Pons (tissue), 1 donor: ENCODE data around the gene TNFRSF14.
"Not testable (repeated sequence)": the region's sequence is repeated elsewhere in the genome, so short reads cannot be mapped to it uniquely, and the experiment has no call there.

ENCODE experiments used
- DNase-seq: peaks from one replicate; pipeline ENCODE4 v3.0.0-alpha.2; 2016; ENCODE audit warnings: low spot score

TNFRSF14 gene

GRCh38 chr1:2567083-2567679, 11.0 kb downstream of the TNFRSF14 start:
- no peak for DNase-seq

DNA sequence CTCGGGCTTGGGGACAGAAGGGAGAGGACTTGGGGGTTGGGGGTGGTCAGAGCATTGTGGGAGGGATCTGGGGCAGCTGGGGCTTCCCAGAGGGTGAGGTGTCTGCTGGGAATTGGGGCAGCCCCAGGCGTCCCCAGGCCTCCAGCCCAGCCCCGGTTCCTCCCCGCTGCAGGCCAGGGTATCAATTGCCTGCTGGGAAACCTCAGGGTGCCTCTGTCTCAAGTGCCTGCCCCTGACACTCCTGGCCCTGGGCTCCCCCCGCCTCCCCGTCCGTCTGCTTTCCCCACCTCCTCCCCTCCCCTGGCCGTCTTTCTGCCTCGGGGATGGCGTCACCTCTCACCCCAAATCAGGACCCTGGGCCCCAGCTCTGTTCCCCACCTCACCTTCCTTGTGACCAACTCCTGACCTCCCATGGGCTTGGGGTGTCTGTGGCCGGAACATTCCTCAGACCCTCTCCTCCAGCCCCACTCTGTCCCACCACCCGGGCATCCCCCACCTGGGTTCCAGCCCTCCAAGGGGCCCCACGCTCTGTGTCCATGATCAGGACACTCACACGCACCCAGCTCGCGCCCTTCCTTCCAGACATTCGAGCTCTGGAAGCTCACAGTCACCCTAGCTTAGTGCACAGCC, 12.1 kb downstream of the TNFRSF14 start:
- not testable (repeated sequence) for DNase-seq

DNA sequence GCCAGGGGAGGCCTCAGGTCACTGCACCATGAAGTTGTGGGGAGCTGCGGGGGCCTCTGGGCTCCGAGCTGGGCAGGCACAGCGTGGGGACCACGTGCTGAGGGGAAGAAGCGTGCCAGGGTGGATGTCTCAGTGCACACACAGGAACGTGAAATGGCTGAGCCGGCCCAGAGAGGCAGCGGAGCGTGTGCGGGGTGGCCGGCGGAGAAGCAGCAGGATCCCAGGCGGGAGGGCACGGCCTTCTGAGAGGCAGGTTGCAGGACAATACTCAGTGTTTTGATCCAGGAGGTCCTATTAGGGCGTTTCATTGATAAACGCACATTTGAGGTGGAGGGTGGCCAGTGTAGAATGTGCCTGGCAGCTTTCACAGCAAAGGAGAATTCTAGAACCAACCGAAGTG, 12.9 kb downstream of the TNFRSF14 start:
- DNase-seq = no peak

DNA sequence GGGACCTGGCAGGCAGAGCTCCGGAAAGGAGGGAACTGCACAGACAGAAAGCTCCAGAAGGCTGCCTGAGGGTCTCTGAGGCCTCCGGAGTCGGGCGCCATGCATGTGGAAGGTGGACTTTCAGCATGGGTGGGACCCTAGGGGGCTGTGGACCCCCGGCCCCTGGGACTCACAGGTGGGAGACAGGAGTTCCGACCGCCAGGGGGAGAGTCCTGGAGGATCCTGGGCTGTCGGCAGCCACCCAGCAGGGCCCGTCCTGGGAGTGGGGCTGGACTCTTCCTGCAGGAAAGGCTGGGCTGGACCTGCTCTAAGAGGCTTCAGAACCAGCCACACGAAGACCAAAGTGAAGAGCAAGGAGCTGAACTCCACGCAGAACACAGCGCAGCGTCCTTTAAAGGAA, 13.5 kb downstream of the TNFRSF14 start:
- DNase-seq = not testable (repeated sequence)

GRCh38 chr1:2570332-2570731, 14.2 kb downstream of the TNFRSF14 start:
- no peak for DNase-seq

DNA sequence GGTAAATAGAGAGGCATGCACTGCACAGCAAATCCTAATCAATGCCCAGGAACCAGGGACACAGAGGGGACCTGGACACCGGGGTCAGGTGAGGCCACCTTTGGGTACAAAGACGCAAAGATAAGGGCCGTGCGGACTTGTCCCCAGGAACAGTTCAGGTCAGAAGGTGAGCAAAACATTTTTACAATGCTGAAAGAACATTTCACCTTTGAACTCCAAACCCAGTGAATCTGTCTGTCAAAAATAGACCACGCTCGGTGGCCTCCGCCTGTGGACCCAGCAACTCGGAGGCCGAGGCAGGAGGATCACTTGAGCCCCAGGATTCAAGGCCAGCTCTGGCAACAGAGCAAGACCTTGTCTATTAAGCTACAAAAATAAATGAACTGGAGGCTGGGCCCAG, 15.2 kb downstream of the TNFRSF14 start:
- no peak for DNase-seq

- no peak for DNase-seq
Observed at GRCh38 chr1:2573250-2573920, 17.2 kb downstream of the TNFRSF14 start.

DNA sequence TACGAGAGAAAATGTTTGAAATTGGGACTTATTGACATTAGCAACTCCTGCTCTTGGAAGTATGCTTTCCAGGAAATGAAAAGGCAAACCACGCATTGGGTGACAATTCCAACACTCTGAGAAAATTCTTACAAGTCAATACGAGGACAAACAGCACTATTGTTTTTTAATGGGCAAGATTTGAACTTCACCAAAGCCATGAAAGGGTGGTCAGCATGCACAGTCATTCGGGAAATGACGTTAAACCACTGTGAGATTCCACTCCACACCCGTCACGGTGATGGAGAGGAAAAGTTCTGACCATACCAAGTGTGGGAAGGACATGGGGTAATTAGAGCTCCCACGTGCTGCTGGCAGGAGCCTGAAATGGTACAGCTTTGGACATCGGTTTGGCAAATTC, 18.2 kb downstream of the TNFRSF14 start:
- DNase-seq = no peak

DNA sequence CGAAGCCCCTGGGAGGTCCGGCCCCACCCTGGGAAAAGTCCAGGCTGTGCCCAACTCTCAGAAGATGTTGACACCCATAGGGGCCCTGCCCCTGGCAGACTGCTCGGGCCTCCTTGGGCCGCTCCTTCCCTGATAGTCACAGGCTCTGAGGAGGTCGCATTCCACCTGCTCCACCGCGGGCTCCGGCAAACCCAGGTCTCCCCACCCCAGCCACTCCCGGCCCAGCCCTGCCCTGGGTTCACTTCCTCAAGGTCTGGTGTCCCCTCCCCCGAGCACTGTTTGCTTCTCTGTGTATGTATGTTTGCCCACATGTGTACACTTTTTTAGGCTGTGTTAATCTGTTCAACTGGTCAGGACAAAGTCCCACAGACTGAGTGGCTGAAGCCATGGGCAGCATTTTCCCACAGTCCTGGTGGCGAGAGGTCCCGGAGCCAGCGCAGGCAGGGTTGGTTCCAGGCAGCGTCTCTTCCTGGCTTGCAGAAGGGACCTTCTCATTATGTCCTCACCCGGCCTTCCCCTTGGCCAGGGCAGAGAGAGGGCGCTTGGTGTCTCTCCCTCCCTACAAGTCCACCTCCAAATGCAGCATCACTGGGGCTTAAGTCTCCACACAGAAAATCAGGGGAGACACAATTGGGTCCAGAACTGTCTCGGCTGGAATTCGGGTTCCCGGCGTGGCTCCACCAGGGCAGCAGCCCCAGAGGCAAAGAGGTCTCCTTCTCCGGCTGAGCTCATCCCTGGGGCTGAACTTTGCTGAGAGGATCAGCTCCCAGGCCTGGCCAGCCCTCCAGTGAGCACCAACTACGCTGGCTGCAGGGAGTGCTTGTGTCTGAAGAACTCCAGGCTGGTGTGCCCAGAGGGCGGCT, 19.9 kb downstream of the TNFRSF14 start:
- DNase-seq = no peak

- not testable (repeated sequence) for DNase-seq
Observed at GRCh38 chr1:2577565-2578075, 21.4 kb downstream of the TNFRSF14 start.

DNA sequence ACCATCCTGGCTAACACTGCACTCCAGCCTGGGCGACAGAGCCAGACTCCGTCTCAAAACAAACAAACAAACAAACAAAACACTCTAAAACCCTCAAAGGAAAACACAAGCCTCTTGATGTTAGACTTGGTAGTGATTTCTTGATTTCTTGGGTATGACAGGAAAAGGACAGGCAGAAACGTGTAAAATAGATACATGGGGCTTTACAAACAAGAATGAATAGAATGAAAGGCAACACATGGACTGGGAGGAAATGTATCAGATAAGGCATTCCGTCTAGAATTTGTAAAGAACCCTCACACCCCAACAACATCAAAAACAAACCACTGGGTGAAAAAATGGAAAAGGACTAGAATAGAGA, 22.6 kb downstream of the TNFRSF14 start:
- no peak for DNase-seq

DNA sequence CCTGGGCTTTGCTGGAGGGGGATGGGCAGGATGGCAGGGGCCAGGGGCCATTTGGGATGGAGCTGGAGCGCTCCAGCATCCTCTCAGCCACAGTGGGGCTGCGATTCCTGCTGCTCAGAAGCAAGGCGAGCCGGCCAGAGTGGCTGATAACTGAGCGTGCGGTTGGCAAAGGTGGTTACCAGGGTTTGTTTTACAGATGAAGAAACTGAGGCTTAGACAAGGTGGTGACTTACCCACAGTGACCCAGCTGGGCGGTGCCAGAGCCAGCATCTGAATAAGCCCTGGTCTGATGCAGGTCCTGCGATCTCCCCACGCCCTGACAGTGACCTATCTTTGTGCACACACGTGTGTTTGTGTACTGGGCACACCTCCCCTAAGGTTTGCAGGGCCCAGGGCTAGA, 24.5 kb downstream of the TNFRSF14 start:
- no peak for DNase-seq

- DNase-seq = no peak
Observed at GRCh38 chr1:2582391-2582790, 26.2 kb downstream of the TNFRSF14 start.

GRCh38 chr1:2583331-2583791, 27.2 kb downstream of the TNFRSF14 start:
- no peak for DNase-seq

GRCh38 chr1:2583871-2584351, 27.7 kb downstream of the TNFRSF14 start:
- peak; percentile 22 for DNase-seq

DNA sequence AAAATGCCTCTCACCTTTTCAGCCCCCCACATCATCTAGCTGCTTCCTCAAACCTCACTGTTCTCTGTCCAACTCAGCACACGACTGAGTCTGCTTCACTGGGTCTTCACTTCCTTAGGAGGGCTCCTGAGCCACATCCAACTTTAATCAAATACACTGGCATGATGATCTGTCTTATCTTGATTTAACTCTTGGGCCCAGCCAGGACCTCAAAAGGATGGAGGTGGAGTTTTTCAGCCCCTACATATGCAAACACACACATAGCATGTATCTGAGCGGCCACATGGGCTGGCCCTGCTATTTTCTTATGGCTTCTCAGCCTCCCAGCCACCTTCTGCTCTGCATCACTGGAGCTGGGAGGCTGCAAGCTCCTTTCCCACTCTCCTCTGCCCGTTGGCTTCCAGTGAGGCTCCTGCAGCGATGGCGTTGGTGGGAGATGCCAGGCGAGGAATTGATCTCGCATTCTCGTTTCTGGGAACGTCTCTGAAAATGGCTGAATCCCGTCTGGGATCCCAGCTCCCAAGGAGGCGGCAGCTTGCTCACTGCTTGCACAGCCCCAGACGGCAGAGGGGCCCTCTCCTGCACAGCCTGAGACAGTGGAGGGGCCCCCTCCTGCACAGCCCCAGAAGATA, 28.6 kb downstream of the TNFRSF14 start:
- DNase-seq = peak; percentile 12

GRCh38 chr1:2585318-2586092, 29.3 kb downstream of the TNFRSF14 start:
- DNase-seq = peak; percentile 79

DNA sequence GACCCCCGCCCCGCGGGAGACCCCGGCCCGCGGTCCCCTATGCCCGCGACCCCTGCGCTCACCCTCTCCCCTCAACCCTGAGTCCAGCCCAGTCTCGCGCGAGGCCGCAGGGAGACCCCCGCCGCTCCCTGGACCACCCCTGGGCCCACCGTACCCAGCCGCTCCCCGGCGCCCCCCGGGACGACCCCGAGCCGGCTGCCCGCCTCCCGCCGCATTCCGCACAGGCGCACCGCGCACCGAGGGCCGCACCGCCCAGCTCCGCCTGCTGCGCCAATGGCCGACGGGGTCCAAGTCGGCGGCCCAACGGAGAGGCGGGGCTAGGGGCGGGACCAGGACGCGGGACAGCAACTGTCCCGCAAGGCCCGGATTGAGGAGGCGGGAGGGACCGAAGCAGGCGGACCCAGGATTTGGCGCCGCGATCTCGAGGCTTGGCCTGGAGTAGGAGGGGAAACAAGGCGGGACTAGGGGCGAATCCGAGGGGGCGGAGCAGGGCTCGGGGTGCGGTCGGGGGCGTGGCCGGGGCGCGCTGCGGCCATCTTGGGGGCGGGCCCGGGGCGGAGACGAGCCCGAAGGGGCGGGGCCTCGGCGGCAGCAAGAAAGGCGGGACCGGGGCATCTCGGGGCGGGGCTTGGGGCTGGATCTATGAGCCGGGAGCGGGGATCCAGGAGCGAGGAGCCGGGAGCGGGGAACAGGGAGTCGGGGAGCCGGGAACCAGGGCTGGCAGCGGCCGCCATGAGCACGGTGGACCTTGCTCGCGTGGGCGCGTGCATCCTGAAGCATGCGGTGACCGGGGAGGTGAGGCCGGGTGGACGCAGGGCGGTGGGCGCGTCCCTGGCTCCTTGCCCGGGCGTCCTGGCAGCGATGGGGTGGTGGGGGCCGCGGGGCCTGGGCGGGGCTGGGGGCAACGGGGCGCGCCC, 30.2 kb downstream of the TNFRSF14 start, which contains the start of gene PRXL2B:
Gene PRXL2B (plus strand): TSS at position 624 of the 917 bp plus-strand sequence. CDS start 109 bp downstream, at position 733.
- peak; percentile 99 for DNase-seq

DNA sequence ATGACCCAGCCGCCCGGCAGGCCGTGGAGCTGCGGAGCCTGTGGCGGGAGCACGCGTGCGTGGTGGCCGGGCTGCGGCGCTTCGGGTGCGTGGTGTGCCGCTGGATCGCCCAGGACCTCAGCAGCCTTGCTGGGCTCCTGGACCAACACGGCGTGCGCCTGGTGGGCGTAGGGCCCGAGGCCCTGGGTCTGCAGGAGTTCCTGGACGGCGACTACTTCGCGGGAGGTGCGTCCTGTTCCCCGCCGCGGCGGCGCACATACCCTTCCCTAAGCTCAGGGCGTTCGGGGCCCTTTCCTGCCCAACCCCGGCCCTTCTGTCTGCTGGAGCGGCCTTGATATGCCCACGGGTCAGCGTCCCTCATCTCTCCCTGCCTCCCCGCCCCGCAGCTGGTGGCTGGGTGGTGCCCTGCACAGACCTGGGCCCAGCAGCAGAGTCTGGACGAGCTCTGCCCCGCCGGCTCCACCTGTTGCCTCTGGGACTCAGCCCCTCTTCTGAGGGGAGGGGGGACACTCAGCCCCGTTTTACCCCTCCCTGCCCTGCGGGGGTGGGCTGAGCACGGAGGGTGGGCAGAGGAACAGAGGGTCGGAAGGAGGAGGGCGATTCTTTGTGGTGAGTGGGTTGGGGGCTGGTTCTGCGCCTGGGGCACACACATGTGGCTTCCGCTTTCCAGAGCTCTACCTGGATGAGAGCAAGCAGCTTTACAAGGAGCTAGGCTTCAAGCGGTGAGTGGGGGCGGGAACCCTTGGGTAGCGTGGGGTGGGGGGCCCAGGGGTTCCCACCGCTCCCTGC, 31.1 kb downstream of the TNFRSF14 start:
- peak; percentile 9 for DNase-seq
